K562 (cell line): Measurements from ENCODE around the gene MMP17. TPM values are rescaled to one million over a fixed set of nuclear protein-coding genes. Genes with fewer than 3 reads are reported as not detected.

Experiments used
- ARID4B ChIP-seq: sonication (generic); formaldehyde crosslinking; IDR thresholded peaks from 2 replicates; pipeline ENCODE4 v1.8.0; 2022; ENCODE audit warnings: mild to moderate bottlenecking, missing genetic modification reagents
- BCL6 ChIP-seq: fragments of 250-450 bp; sonication (Bioruptor Pico); IDR thresholded peaks from 2 replicates; pipeline ENCODE4 v1.4.0; 2020
- CREB3L1 ChIP-seq: fragments of 450-650 bp; IDR thresholded peaks from 2 replicates; pipeline ENCODE4 v1.6.1; 2014; ENCODE audit warnings: low read depth, mild to moderate bottlenecking, moderate library complexity, borderline replicate concordance
- DIDO1 ChIP-seq: fragments of 450-650 bp; IDR thresholded peaks from 2 replicates; pipeline ENCODE4 v1.6.1; 2016; ENCODE audit warnings: low read depth, missing biosample characterization, missing genetic modification characterization
- DLX4 ChIP-seq: fragments of 250-450 bp; sonication (Bioruptor Pico); IDR thresholded peaks from 2 replicates; pipeline ENCODE4 v1.6.1; 2021; ENCODE audit warnings: mild to moderate bottlenecking
- GABPA ChIP-seq: fragments of 200-800 bp; sonication (Bioruptor generic); conservative IDR thresholded peaks from 2 replicates; pipeline ENCODE4 v1.6.1; 2016; ENCODE audit warnings: low read depth, missing genetic modification characterization, missing compliant biosample characterization
- HDAC3 ChIP-seq: fragments of 450-650 bp; IDR thresholded peaks from 2 replicates; pipeline ENCODE4 v1.6.1; 2018; ENCODE audit warnings: borderline replicate concordance, mild to moderate bottlenecking, moderate library complexity; ENCODE audit not compliant: partially characterized antibody
- HNRNPL ChIP-seq: fragments of 200-400 bp; formaldehyde crosslinking; IDR thresholded peaks from 2 replicates; pipeline ENCODE4 v1.6.1; 2017; ENCODE audit warnings: low read depth, mild to moderate bottlenecking, low read length
- KAT7 ChIP-seq: sonication (generic); formaldehyde crosslinking; IDR thresholded peaks from 2 replicates; pipeline ENCODE4 v1.8.0; 2022; ENCODE audit warnings: missing genetic modification reagents, mild to moderate bottlenecking, borderline replicate concordance
- NFIX ChIP-seq: fragments of 250-450 bp; sonication (Bioruptor Pico); IDR thresholded peaks from 2 replicates; pipeline ENCODE4 v1.4.0; 2020; ENCODE audit warnings: low read depth, mild to moderate bottlenecking, moderate library complexity
- POLR2G ChIP-seq: fragments of 200-400 bp; formaldehyde crosslinking; IDR thresholded peaks from 2 replicates; pipeline ENCODE4 v1.6.1; 2017; ENCODE audit warnings: low read depth, mild to moderate bottlenecking, antibody characterized with exemption, low read length, moderate library complexity
- PPARD ChIP-seq: fragments of 250-450 bp; sonication (Bioruptor Pico); IDR thresholded peaks from 2 replicates; pipeline ENCODE4 v1.8.0; 2022; ENCODE audit warnings: inconsistent platforms, mild to moderate bottlenecking, moderate library complexity
- RBFOX2 ChIP-seq: fragments of 200-400 bp; formaldehyde crosslinking; IDR thresholded peaks from 2 replicates; pipeline ENCODE4 v1.6.1; 2017; ENCODE audit warnings: low read depth, mild to moderate bottlenecking, low read length, moderate library complexity
- RBM25 ChIP-seq: fragments of 200-400 bp; formaldehyde crosslinking; IDR thresholded peaks from 2 replicates; pipeline ENCODE4 v1.6.1; 2018; ENCODE audit warnings: low read length, low read depth, moderate library complexity; ENCODE audit not compliant: severe bottlenecking
- SP1 ChIP-seq: sonication (generic); formaldehyde crosslinking; IDR thresholded peaks from 2 replicates; pipeline ENCODE4 v1.8.1; 2022; ENCODE audit warnings: mild to moderate bottlenecking, missing genetic modification reagents
- STAG1 ChIP-seq: sonication (generic); formaldehyde crosslinking; IDR thresholded peaks from 2 replicates; pipeline ENCODE4 v1.5.0; 2020; ENCODE audit warnings: missing genetic modification reagents, borderline replicate concordance
- TFE3 ChIP-seq: fragments of 450-650 bp; formaldehyde crosslinking; IDR thresholded peaks from 2 replicates; pipeline ENCODE4 v1.4.0; 2020; ENCODE audit warnings: mild to moderate bottlenecking, mixed read lengths
- XRCC3 ChIP-seq: fragments of 450-650 bp; IDR thresholded peaks from 2 replicates; pipeline ENCODE4 v1.6.1; 2017; ENCODE audit warnings: mild to moderate bottlenecking, moderate library complexity
- XRCC5 ChIP-seq: fragments of 200-400 bp; formaldehyde crosslinking; IDR thresholded peaks from 2 replicates; pipeline ENCODE4 v1.6.1; 2017; ENCODE audit warnings: low read depth, mild to moderate bottlenecking, low read length
- ZBTB8A ChIP-seq: fragments of 450-650 bp; IDR thresholded peaks from 2 replicates; pipeline ENCODE4 v1.6.1; 2018; ENCODE audit warnings: mild to moderate bottlenecking, moderate library complexity; ENCODE audit not compliant: partially characterized antibody
- ZNF12 ChIP-seq: sonication (generic); formaldehyde crosslinking; IDR thresholded peaks from 2 replicates; pipeline ENCODE4 v1.4.0; 2020; ENCODE audit warnings: mild to moderate bottlenecking, missing genetic modification reagents
- polyA plus RNA-seq, 8 experiments: library from polyadenylated mRNA; depleted of rRNA in 4 of 8; stranded (reverse) in 5 of 8; unstranded in 3 of 8; fragments of >200 nt; fragmentation: Nextera tagmentation in 2 of 8; fragmentation: Illumina TruSeq in 1 of 8; extraction: Ambion mirVana in 2 of 8; extraction: Trizol in 1 of 8; gene quantifications; 2 replicates each; pipeline versions ENCODE4 v1.2.1 to v1.2.3, GENCODE V29; 2011 to 2014; ENCODE audit warnings: inconsistent platforms in 1 of 8, missing spikeins in 1 of 8
- total RNA-seq, 7 experiments: library from RNA; depleted of rRNA in 6 of 7; stranded (reverse); fragments of >200 nt in 6 of 7; fragmentation: Illumina TruSeq in 2 of 7; extraction: Trizol in 2 of 7; gene quantifications; 2 replicates each; pipeline versions ENCODE4 v1.2.1 to v1.2.3, GENCODE V29; 2011 to 2021; ENCODE audit warnings: low replicate concordance in 1 of 7

The MMP17 gene
- total and polyA plus RNA-seq, 9 of the 15 experiments (the other 6 are each of a cell fraction or from before 2014, with no cell fraction given): 1.1 to 21.2 (median 17.1) TPM; not detected in 2

GRCh38 chr12:131830335-131830913 is 2.2 kb downstream of the MMP17 start (continued):
- no peak for TF ChIP-seq GABPA (tag)
- TF ChIP-seq STAG1 (CRISPR knock-in tag): peak; percentile 99
- 0 out of 2 replicates have a peak, but pooled peaks have one; percentile 43 for TF ChIP-seq SP1
- no peak for TF ChIP-seq DIDO1 (tag)
- no peak for TF ChIP-seq BCL6
- TF ChIP-seq POLR2G: peak; percentile 80
- TF ChIP-seq RBM25: peak; percentile 67
- TF ChIP-seq KAT7: peak; percentile 76; the same call in 1 of the 2 replicates
- no peak for TF ChIP-seq NFIX (CRISPR knock-in tag)
- TF ChIP-seq RBFOX2: peak; percentile 75
- TF ChIP-seq XRCC3: no peak
- TF ChIP-seq ZNF12 (CRISPR knock-in tag): 0 out of 2 replicates have a peak, but pooled peaks have one; percentile 24
- no peak for TF ChIP-seq PPARD (CRISPR knock-in tag)
- TF ChIP-seq CREB3L1: no peak
- peak; percentile 80 for TF ChIP-seq XRCC5
- peak; percentile 40; the same call in 1 of the 2 replicates for TF ChIP-seq ARID4B (CRISPR knock-in tag)
- TF ChIP-seq DLX4 (CRISPR knock-in tag): no peak
- no peak for TF ChIP-seq HDAC3
- TF ChIP-seq ZBTB8A: no peak
- TF ChIP-seq TFE3 (CRISPR knock-in tag): no peak
- TF ChIP-seq HNRNPL: peak; percentile 55; the same call in 1 of the 2 replicates
